Measurements from ENCODE around the gene FER. TPM values are rescaled to one million over a fixed set of nuclear protein-coding genes. Genes with fewer than 3 reads are reported as not detected.
A peak's percentile ranks its signal among the peaks of the same experiment; 100 is the strongest.

Gene FER
- polyA plus RNA-seq, 3 donors, result 2.4 to 14.7 (median 6.2) TPM

- H3K4me3 ChIP-seq (replicated peaks in 1 of 3; ENCODE audit: low read depth in 2 of 3, low read length in 3 of 3), result no peak overlapping the region
- H3K36me3 Mint-ChIP-seq, result peaks cover 15 to 41% of the 10 kb centered on the region in 2 donors
- H4K20me1 ChIP-seq (ENCODE audit: insufficient read depth, low read length), result no peaks in the 10 kb centered on the region
- no peak overlapping the region for H3K27ac ChIP-seq (ENCODE audit: low read depth in 1 of 2, low read length in 2 of 2)
- H3K9me3 ChIP-seq (replicated peaks in 1 of 2; ENCODE audit: control insufficient read depth in 1 of 2, insufficient read depth in 1 of 2, low read length in 2 of 2), result peaks cover 3 to 6% of the 10 kb centered on the region in 2 donors
- no peak overlapping the region for H3K4me2 ChIP-seq (replicated peaks; ENCODE audit: extremely low read depth, low read length, poor library complexity, severe bottlenecking)
- intact Hi-C loops (cut with micrococcal nuclease), result no loop called here
- H3K27ac Mint-ChIP-seq, result no peak overlapping the region
- peaks cover 22% of the 10 kb centered on the region for H3K4me1 Mint-ChIP-seq
- no peaks in the 10 kb centered on the region for H3K27me3 ChIP-seq (ENCODE audit: control insufficient read depth in 2 of 2, insufficient read depth in 2 of 2, low read length in 2 of 2)
- H3K4me3 Mint-ChIP-seq, result no peak overlapping the region
- H3K9me3 Mint-ChIP-seq, result peaks cover 7 to 13% (median 9%) of the 10 kb centered on the region in 7 donors
- H3K79me2 ChIP-seq (ENCODE audit: insufficient read depth, low read length), result no peaks in the 10 kb centered on the region
- H3K4me1 ChIP-seq (ENCODE audit: control insufficient read depth in 1 of 2, insufficient read depth in 2 of 2, low read length in 2 of 2), result peaks cover 9 to 18% of the 10 kb centered on the region in 2 donors
- no peak for TF ChIP-seq CTCF (IDR thresholded peaks at IDR 0.05)
- no peak for DNase-seq
- no peak overlapping the region for H3K9ac ChIP-seq (ENCODE audit: insufficient read depth, low read length, poor library complexity, severe bottlenecking)
- H3K36me3 ChIP-seq (replicated peaks in 1 of 2; ENCODE audit: control insufficient read depth in 1 of 2, insufficient read depth in 2 of 2, low read length in 2 of 2), result no peaks in the 10 kb centered on the region
- no peaks in the 10 kb centered on the region for H3K27me3 Mint-ChIP-seq (ENCODE audit: low read depth in 3 of 3)
- H2AFZ ChIP-seq (ENCODE audit: insufficient read depth, low read depth, low read length, poor library complexity, severe bottlenecking), result no peak overlapping the region
- WGBS (ENCODE audit: insufficient coverage), result 100% methylated on average over 1 of the region's 3 CpGs
Observed at GRCh38 chr5:108798513-108799265, 51.0 kb downstream of the FER start.

- Mint-ChIP-seq H3K27me3 (ENCODE audit: low read depth in 3 of 3) (no peaks in the 10 kb centered on the region), H3K36me3 (peaks cover 18 to 44% of the 10 kb centered on the region in 2 donors), H3K4me3 (no peak overlapping the region), H3K27ac (peak overlapping the region in 2 of 7 donors; percentile 54 to 69), H3K4me1 (peaks cover 20% of the 10 kb centered on the region), H3K9me3 (peaks cover 22 to 38% (median 26%) of the 10 kb centered on the region in 7 donors)
- Histone ChIP-seq H2AFZ (ENCODE audit: insufficient read depth, low read depth, low read length, poor library complexity, severe bottlenecking) (no peak overlapping the region), H3K4me1 (ENCODE audit: control insufficient read depth in 1 of 2, insufficient read depth in 2 of 2, low read length in 2 of 2) (peaks cover 9 to 18% of the 10 kb centered on the region in 2 donors), H4K20me1 (ENCODE audit: insufficient read depth, low read length) (no peaks in the 10 kb centered on the region), H3K27me3 (ENCODE audit: control insufficient read depth in 2 of 2, insufficient read depth in 2 of 2, low read length in 2 of 2) (no peaks in the 10 kb centered on the region), H3K4me3 (replicated peaks in 1 of 3; ENCODE audit: low read depth in 2 of 3, low read length in 3 of 3) (no peak overlapping the region), H3K4me2 (replicated peaks; ENCODE audit: extremely low read depth, low read length, poor library complexity, severe bottlenecking) (no peak overlapping the region), H3K27ac (ENCODE audit: low read depth in 1 of 2, low read length in 2 of 2) (peak overlapping the region in 1 of 2 donors; percentile 17), H3K79me2 (ENCODE audit: insufficient read depth, low read length) (no peaks in the 10 kb centered on the region), H3K9me3 (replicated peaks in 1 of 2; ENCODE audit: control insufficient read depth in 1 of 2, insufficient read depth in 1 of 2, low read length in 2 of 2) (peaks cover 16 to 31% of the 10 kb centered on the region in 2 donors), H3K9ac (ENCODE audit: insufficient read depth, low read length, poor library complexity, severe bottlenecking) (no peak overlapping the region), H3K36me3 (replicated peaks in 1 of 2; ENCODE audit: control insufficient read depth in 1 of 2, insufficient read depth in 2 of 2, low read length in 2 of 2) (no peaks in the 10 kb centered on the region)
- intact Hi-C loops (cut with micrococcal nuclease), result no loop called here
- no peak for DNase-seq
- WGBS (ENCODE audit: insufficient coverage), result no CpG with 5 or more reads among the region's 3 CpGs
- TF ChIP-seq CTCF (IDR thresholded peaks at IDR 0.05), result no peak
Observed at GRCh38 chr5:108801301-108801700, 53.6 kb downstream of the FER start.

Measured in CD14-positive monocyte (primary cell).